HG03066 (cell line): Measurements from ENCODE around the gene NPIPB4.
"Not testable (repeated sequence)": the region's sequence is repeated elsewhere in the genome, so short reads cannot be mapped to it uniquely, and the experiment has no call there.

ENCODE experiments used
- ATAC-seq: cut with Tn5 transposase; IDR thresholded peaks from one replicate; pipeline ENCODE4 v1.9.1; 2021; ENCODE audit warnings: low read depth; ENCODE audit not compliant: unreplicated experiment

The NPIPB4 gene

DNA sequence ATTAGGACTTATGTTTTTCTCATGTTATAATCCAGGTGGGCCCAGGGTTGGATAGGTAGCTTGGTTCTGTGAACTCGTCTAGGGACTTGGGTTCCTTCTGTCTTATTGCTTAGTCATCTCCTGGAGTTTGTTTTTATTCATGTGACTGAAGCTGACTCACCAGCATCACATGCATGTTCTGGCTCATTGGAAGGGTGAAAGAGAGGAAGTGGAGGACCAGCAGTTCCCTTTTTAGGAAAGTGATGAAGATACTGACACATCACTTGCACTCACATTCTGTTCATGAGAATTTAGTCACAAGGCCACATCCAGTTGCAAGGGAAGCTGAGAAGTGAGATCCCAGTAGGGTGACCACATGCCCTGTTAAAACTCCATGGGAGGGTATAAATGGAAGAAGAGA is 67.0 kb downstream of the NPIPB4 start:
- ATAC-seq = not testable (repeated sequence)
